OCI-LY7 (cell line): ENCODE measurements around the gene KIF20A. TPM values are rescaled to one million over a fixed set of nuclear protein-coding genes. Genes with fewer than 3 reads are reported as not detected.

Experiments used
- Bru-seq: library from RNA; stranded (reverse); fragments of 400-500 nt; gene quantifications from one replicate; lab custom pipeline; 2021; lab: Mats Ljungman, UMichigan
- BruChase-seq, 2 experiments: library from RNA; stranded (reverse); fragments of 400-500 nt; gene quantifications; one replicate each; lab custom pipeline; 2021; lab: Mats Ljungman, UMichigan
- BruUV-seq: library from RNA; stranded (reverse); fragments of 400-500 nt; replicated peaks from 2 replicates; lab custom pipeline; 2021; lab: Mats Ljungman, UMichigan
- CTCF ChIA-PET: fragments of 300-600 bp; sonication (Branson Sonifier 250); formaldehyde crosslinking; loops from one replicate; lab custom pipeline; 2022; ENCODE audit warnings: antibody characterized with exemption; ENCODE audit not compliant: unreplicated experiment; lab: Charles Lee
- POLR2A ChIA-PET: fragments of 300-600 bp; sonication (Branson Sonifier 250); formaldehyde crosslinking; loops from one replicate; lab custom pipeline; 2022; ENCODE audit warnings: antibody characterized with exemption; lab: Charles Lee
- DNase-seq: peaks from one replicate; pipeline ENCODE4 v3.0.0-alpha.2; 2015; ENCODE audit warnings: low spot score
- H2AFZ ChIP-seq: fragments of 200-600 bp; sonication (generic), shearing (Covaris generic); 2 replicates; pipeline ENCODE4 v1.6.1; 2014; ENCODE audit warnings: mild to moderate bottlenecking, antibody characterized with exemption, low read length, moderate library complexity
- H3K27ac ChIP-seq: fragments of 200-600 bp; sonication (generic); 2 replicates; pipeline ENCODE4 v1.5.1; 2014; ENCODE audit warnings: mixed run types, low read depth, mild to moderate bottlenecking, moderate library complexity, low read length, inconsistent platforms; ENCODE audit not compliant: poor library complexity, severe bottlenecking
- H3K36me3 ChIP-seq: fragments of 200-600 bp; sonication (generic); 2 replicates; pipeline ENCODE4 v1.6.1; 2014; ENCODE audit warnings: mild to moderate bottlenecking, antibody characterized with exemption, low read length, moderate library complexity, mixed read lengths; ENCODE audit not compliant: insufficient read depth
- H3K4me1 ChIP-seq: fragments of 200-600 bp; sonication (generic); 2 replicates; pipeline ENCODE4 v1.5.1; 2014; ENCODE audit warnings: mild to moderate bottlenecking, low read length; ENCODE audit not compliant: insufficient read depth, poor library complexity, severe bottlenecking
- H3K4me2 ChIP-seq: fragments of 200-600 bp; sonication (generic); 2 replicates; pipeline ENCODE4 v1.6.1; 2014; ENCODE audit warnings: mild to moderate bottlenecking, low read length
- H3K4me3 ChIP-seq: fragments of 200-600 bp; sonication (generic); 2 replicates; pipeline ENCODE4 v1.5.1; 2014; ENCODE audit warnings: mild to moderate bottlenecking, low read depth, low read length; ENCODE audit not compliant: poor library complexity, severe bottlenecking
- H3K79me2 ChIP-seq: fragments of 200-600 bp; sonication (generic); 2 replicates; pipeline ENCODE4 v1.6.1; 2016; ENCODE audit warnings: low read depth, mild to moderate bottlenecking, low read length, moderate library complexity, mixed read lengths; ENCODE audit not compliant: insufficient read depth
- H3K9me2 ChIP-seq: fragments of 200-600 bp; sonication (generic); 2 replicates; pipeline ENCODE4 v1.6.1; 2016; ENCODE audit warnings: mild to moderate bottlenecking, low read length, mixed read lengths; ENCODE audit not compliant: insufficient read depth
- H3K9me3 ChIP-seq: fragments of 200-600 bp; sonication (generic); 2 replicates; pipeline ENCODE4 v1.6.1; 2014; ENCODE audit warnings: mild to moderate bottlenecking, mixed run types, low read length, mixed read lengths
- H4K20me1 ChIP-seq: fragments of 200-600 bp; sonication (generic); 2 replicates; pipeline ENCODE4 v1.6.1; 2014; ENCODE audit warnings: mild to moderate bottlenecking, antibody characterized with exemption, low read length, moderate library complexity, mixed read lengths; ENCODE audit not compliant: insufficient read depth
- EZH2phosphoT487 ChIP-seq: fragments of 200-600 bp; sonication (generic); IDR thresholded peaks from 2 replicates; pipeline ENCODE4 v1.6.1; 2018; ENCODE audit warnings: low read depth, borderline replicate concordance, mild to moderate bottlenecking, mixed run types, antibody characterized with exemption, low read length, moderate library complexity, mixed read lengths
- intact Hi-C: fragments of 100-400 bp; cut with micrococcal nuclease; formaldehyde crosslinking; loops from one replicate; pipeline ENCODE4 v1.10.0; 2022; ENCODE audit not compliant: unreplicated experiment
- long read RNA-seq: library from polyadenylated mRNA; stranded (forward); transcript quantifications from one replicate; pipeline ENCODE4 v2.0.0, GENCODE V29; 2022
- total RNA-seq, 2 experiments: library from RNA; depleted of rRNA in 1 of 2; stranded (reverse); fragments of >200 nt in 1 of 2; shearing (Covaris generic) in 1 of 2; gene quantifications; 2 replicates each; pipeline ENCODE4 v1.2.3, GENCODE V29; 2014 to 2022
- TF ChIP-seq, protein P1 (sequence below): fragments of 200-600 bp; sonication (generic); conservative IDR thresholded peaks from 2 replicates; pipeline ENCODE4 v1.5.1; 2014; ENCODE audit warnings: mild to moderate bottlenecking, antibody characterized with exemption, low read length, moderate library complexity, mixed read lengths

KIF20A gene
- total RNA-seq (2014; rRNA removed; shearing (Covaris generic)) (63.1 and 74.5 TPM in 2 replicates), total RNA-seq (2022) (65.1 and 76.7 TPM in 2 replicates), Bru-seq, nascent RNA (percentile 89 among the genes with signal in this experiment), BruChase-seq, experiment 1, labeled RNA remaining after a 6-hour chase (percentile 65 among the genes with signal in this experiment), BruChase-seq, experiment 2, labeled RNA remaining after a 2-hour chase (percentile 89 among the genes with signal in this experiment)
- long read RNA-seq, transcript KIF20A-201 (19 exons, 3,201 nt): major isoform, 123 of 159 reads
- long read RNA-seq, partial matches to known transcripts: 12 of 159 reads
- long read RNA-seq, other reads (novel, unspliced or antisense): 24 of 159 reads

DNA sequence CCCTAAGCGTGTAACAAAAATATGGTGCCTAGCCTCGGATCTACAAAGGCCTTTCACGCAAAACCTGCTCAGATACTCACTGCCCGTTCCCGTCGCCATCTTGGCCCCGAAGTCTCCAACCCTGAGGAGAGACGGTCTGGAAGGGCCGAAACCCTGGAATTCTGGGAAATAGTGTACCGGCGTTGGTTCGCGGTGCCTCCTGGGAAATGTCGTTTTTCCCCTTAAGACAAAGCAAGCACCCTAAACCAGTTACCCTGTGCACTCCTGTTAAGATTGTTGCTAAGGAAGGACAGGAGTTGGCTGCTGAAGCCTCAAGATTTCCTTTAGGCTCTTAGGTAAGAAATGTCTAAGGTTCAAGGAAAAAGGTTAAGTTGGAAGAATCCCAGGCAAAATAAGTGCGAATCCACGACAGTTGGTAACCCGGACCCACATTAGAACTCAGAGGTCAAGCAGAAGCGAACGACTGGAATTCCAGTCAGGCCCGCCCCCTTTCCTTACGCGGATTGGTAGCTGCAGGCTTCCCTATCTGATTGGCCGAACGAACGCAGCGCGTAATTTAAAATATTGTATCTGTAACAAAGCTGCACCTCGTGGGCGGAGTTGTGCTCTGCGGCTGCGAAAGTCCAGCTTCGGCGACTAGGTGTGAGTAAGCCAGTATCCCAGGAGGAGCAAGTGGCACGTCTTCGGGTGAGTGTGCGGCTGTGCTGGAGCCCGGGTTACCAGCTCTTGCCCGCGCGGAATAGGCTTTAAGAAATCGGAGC lies at the start of gene KIF20A, which contains the start of gene BRD8:
KIF20A (plus strand) TSS at position 597 of the 761 bp plus-strand sequence. CDS start 569 bp downstream, outside the sequence.
BRD8 (minus strand) TSS at position 115 of the 761 bp plus-strand sequence; CDS start at position 99, 16 bp downstream.
- H2AFZ ChIP-seq: peak within 1 kb of the TSS; percentile 88
- TF ChIP-seq, protein P1, sequence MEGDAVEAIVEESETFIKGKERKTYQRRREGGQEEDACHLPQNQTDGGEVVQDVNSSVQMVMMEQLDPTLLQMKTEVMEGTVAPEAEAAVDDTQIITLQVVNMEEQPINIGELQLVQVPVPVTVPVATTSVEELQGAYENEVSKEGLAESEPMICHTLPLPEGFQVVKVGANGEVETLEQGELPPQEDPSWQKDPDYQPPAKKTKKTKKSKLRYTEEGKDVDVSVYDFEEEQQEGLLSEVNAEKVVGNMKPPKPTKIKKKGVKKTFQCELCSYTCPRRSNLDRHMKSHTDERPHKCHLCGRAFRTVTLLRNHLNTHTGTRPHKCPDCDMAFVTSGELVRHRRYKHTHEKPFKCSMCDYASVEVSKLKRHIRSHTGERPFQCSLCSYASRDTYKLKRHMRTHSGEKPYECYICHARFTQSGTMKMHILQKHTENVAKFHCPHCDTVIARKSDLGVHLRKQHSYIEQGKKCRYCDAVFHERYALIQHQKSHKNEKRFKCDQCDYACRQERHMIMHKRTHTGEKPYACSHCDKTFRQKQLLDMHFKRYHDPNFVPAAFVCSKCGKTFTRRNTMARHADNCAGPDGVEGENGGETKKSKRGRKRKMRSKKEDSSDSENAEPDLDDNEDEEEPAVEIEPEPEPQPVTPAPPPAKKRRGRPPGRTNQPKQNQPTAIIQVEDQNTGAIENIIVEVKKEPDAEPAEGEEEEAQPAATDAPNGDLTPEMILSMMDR: no peak
- no peak for TF ChIP-seq EZH2phosphoT487
- peak; percentile 95 for DNase-seq
- peaks cover 63% of the 10 kb centered on the region for H3K36me3 ChIP-seq
- POLR2A ChIA-PET: interaction anchor here (0.5 to 2.8 kb wide), 10 partner anchors 9 to 286 kb away, joined by 3 to 13 read pairs (median 4); partner anchors contain the start of genes CDC23 and KDM3B
- H4K20me1 ChIP-seq: peaks cover 13% of the 10 kb centered on the region; the same call in 1 of the 2 replicates
- H3K9me2 ChIP-seq: no peaks in the 10 kb centered on the region
- CTCF ChIA-PET: interaction anchor here (0.6 to 1.2 kb wide), 5 partner anchors 173 to 364 kb away, joined by 3 to 10 read pairs (median 3); no protein-coding TSS in a partner anchor
- peak within 1 kb of the TSS; percentile 88 for H3K4me3 ChIP-seq
- peak within 1 kb of the TSS; percentile 76 for H3K27ac ChIP-seq
- H3K4me2 ChIP-seq: peak within 1 kb of the TSS; percentile 83
- peaks cover 58% of the 10 kb centered on the region for H3K79me2 ChIP-seq
- H3K4me1 ChIP-seq: peaks cover 17% of the 10 kb centered on the region
- BruUV-seq: no TSS peak
- no peaks in the 10 kb centered on the region for H3K9me3 ChIP-seq
- intact Hi-C loops: loop anchor here (1.0 to 5.0 kb wide), 3 partner anchors 34 to 425 kb away; partner anchors contain the start of genes CDC23 and FAM53C

DNA sequence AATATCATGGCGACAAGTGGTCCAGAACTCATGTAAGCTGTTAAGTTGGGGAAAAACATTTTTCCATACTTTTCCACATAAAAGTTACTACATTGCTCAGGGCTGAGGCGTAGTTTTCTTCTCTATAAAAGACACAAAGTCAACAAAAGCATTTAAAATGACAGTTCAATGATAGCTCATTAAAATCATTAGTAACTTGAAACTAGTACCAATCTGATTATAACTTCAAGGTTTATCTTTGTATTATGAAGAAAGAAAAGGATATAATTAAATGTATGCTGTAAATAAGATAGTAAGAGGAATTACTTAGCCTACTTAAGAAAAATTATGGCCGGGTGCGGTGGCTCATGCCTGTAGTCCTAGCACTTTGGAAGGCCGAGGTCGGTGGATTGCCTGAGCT lies 49.6 kb upstream of the KIF20A start:
- ChIA-PET POLR2A (interaction anchor here (0.6 to 0.9 kb wide), 2 partner anchors 11 to 366 kb away, joined by 3 read pairs; no protein-coding TSS in a partner anchor), CTCF (interaction anchor here (1.0 kb wide), 1 partner anchor 51 kb away, joined by 3 read pairs; no protein-coding TSS in a partner anchor)
- no peak for DNase-seq
- H3K9me3 ChIP-seq: no peaks in the 10 kb centered on the region
- H3K4me1 ChIP-seq: no peaks in the 10 kb centered on the region
- H3K4me2 ChIP-seq: no peak overlapping the region
- TF ChIP-seq, protein P1: no peak
- TF ChIP-seq EZH2phosphoT487: no peak
- H3K4me3 ChIP-seq: no peak overlapping the region
- H3K27ac ChIP-seq: no peak overlapping the region
- no peak overlapping the region for H2AFZ ChIP-seq
- H3K9me2 ChIP-seq: no peaks in the 10 kb centered on the region
- BruUV-seq: no TSS peak
- no peaks in the 10 kb centered on the region for H3K36me3 ChIP-seq
- no peaks in the 10 kb centered on the region for H3K79me2 ChIP-seq
- no peaks in the 10 kb centered on the region for H4K20me1 ChIP-seq
- intact Hi-C loops: no loop called here
